PC-9 (cell line): ENCODE results near the gene TRIM44.

Source experiments
- CTCF ChIP-seq: fragments of 200-600 bp; sonication (generic); conservative IDR thresholded peaks from 2 replicates; pipeline ENCODE4 v1.6.1; 2017; ENCODE audit warnings: mixed run types, antibody characterized with exemption, mild to moderate bottlenecking, moderate library complexity
- EZH2 ChIP-seq: fragments of 200-600 bp; sonication (generic); IDR thresholded peaks from 2 replicates; pipeline ENCODE4 v1.8.0; 2017; ENCODE audit warnings: antibody characterized with exemption, low read depth

- TF ChIP-seq CTCF (no peak), EZH2 (no peak)
These were observed 149.2 kb downstream of the TRIM44 start for GRCh38 chr11:35811783-35812182.
